Transverse colon (tissue), 4 donors: ENCODE measurements around the gene KLHDC10.

ENCODE experiments used
- POLR2AphosphoS5 ChIP-seq, 3 donors: sonication (generic); formaldehyde crosslinking; IDR thresholded peaks; one replicate each; pipeline ENCODE4 v1.6.1; 2016; ENCODE audit warnings: antibody characterized with exemption in 3 of 3
- TF ChIP-seq, protein P1 (sequence below), 5 experiments: fragments of 200-600 bp in 3 of 5; fragments of 450-650 bp in 2 of 5; sonication (generic) in 3 of 5; IDR thresholded peaks; 1 replicate in 2 of 5; 2 replicates in 3 of 5; pipeline ENCODE4 v1.5.1; 2016 to 2017; ENCODE audit warnings: antibody characterized with exemption in 5 of 5, inconsistent platforms in 3 of 5, mild to moderate bottlenecking in 2 of 5, moderate library complexity in 1 of 5

DNA sequence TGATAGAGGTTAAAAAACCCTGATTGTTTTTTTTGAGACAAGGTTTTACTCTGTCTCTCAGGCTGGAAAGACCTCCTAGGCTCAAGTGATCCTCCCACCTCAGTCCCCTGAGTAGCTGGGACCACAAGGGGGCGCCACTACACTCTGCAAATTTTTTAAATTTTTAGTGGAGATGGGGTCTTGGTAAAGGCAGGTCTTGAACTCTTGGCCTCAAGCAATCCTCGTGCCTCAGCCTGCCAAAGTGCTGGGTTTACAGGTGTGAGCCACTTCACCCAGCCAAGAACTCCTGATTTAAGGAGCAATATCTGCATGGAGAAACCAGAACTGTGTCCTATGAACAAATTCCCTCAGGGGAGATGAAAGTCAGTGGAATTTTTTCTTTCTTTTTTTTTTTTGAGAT lies 7.3 kb upstream of the KLHDC10 start:
- TF ChIP-seq, protein P1, sequence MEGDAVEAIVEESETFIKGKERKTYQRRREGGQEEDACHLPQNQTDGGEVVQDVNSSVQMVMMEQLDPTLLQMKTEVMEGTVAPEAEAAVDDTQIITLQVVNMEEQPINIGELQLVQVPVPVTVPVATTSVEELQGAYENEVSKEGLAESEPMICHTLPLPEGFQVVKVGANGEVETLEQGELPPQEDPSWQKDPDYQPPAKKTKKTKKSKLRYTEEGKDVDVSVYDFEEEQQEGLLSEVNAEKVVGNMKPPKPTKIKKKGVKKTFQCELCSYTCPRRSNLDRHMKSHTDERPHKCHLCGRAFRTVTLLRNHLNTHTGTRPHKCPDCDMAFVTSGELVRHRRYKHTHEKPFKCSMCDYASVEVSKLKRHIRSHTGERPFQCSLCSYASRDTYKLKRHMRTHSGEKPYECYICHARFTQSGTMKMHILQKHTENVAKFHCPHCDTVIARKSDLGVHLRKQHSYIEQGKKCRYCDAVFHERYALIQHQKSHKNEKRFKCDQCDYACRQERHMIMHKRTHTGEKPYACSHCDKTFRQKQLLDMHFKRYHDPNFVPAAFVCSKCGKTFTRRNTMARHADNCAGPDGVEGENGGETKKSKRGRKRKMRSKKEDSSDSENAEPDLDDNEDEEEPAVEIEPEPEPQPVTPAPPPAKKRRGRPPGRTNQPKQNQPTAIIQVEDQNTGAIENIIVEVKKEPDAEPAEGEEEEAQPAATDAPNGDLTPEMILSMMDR (IDR thresholded peaks at IDR 0.05): peak; percentile 48 to 77 (median 59)
- no peak for TF ChIP-seq POLR2AphosphoS5 (IDR thresholded peaks at IDR 0.05)
